GDM1 (cell line): ENCODE data around the gene CAST.

Experiments used
- DNase-seq: peaks from one replicate; lab custom pipeline; 2025; lab: John Stamatoyannopoulos, UW

Gene CAST

GRCh38 chr5:96750110-96750822, 88.1 kb downstream of the CAST start:
- DNase-seq: no peak

GRCh38 chr5:96751203-96752169, 89.3 kb downstream of the CAST start:
- DNase-seq: no peak

GRCh38 chr5:96752341-96753016, 90.3 kb downstream of the CAST start:
- peak; percentile 7 for DNase-seq

GRCh38 chr5:96753017-96753397, 90.8 kb downstream of the CAST start:
- DNase-seq: no peak

GRCh38 chr5:96753848-96754247, 91.7 kb downstream of the CAST start:
- DNase-seq: no peak

- DNase-seq: no peak
Measured at GRCh38 chr5:96755851-96756250, 93.7 kb downstream of the CAST start.

GRCh38 chr5:96756985-96757384, 94.8 kb downstream of the CAST start:
- no peak for DNase-seq

GRCh38 chr5:96758621-96759020, 96.4 kb downstream of the CAST start:
- DNase-seq: no peak

GRCh38 chr5:96761618-96762017, 99.4 kb downstream of the CAST start:
- no peak for DNase-seq

- DNase-seq: no peak
Measured at GRCh38 chr5:96763026-96763425, 100.8 kb downstream of the CAST start.

GRCh38 chr5:96765043-96765442, 102.9 kb downstream of the CAST start:
- DNase-seq: no peak

GRCh38 chr5:96768708-96769251, 106.6 kb downstream of the CAST start:
- no peak for DNase-seq

GRCh38 chr5:96771395-96771794, 109.2 kb downstream of the CAST start:
- DNase-seq: no peak

GRCh38 chr5:96772111-96772510, 109.9 kb downstream of the CAST start:
- no peak for DNase-seq

- no peak for DNase-seq
Measured at GRCh38 chr5:96772542-96772941, 110.4 kb downstream of the CAST start.

- no peak for DNase-seq
Measured at GRCh38 chr5:96775050-96775449, 112.9 kb downstream of the CAST start.

- DNase-seq: no peak
Measured at GRCh38 chr5:96775689-96776088, 113.5 kb downstream of the CAST start.

- DNase-seq: no peak
Measured at GRCh38 chr5:96776621-96777020, 114.4 kb downstream of the CAST start.

- no peak for DNase-seq
Measured at GRCh38 chr5:96778409-96778808, 116.2 kb downstream of the CAST start.

- no peak for DNase-seq
Measured at GRCh38 chr5:96780626-96781025, 118.5 kb downstream of the CAST start.

- DNase-seq: no peak
Measured at GRCh38 chr5:96781031-96781971, 119.1 kb downstream of the CAST start.
